T47D (cell line): ENCODE measurements around the gene PUM2.

Experiments used
- DNase-seq, 2 experiments: peaks; one replicate each; pipeline versions ENCODE4 v3.0.0 to v3.0.0-alpha.2; 2011 to 2012; ENCODE audit warnings: low read depth in 1 of 2, low spot score in 1 of 2
- JUND ChIP-seq: IDR thresholded peaks from 2 replicates; pipeline ENCODE4 v1.6.1; 2012; ENCODE audit warnings: low read depth
- in situ Hi-C: cut with HindIII; loops from 2 replicates; pipeline ENCODE4 v1.10.0; 2016; ENCODE audit warnings: low sequenced_read_pairs, low pct_unique_long_range_greater_than_20kb

The PUM2 gene

GRCh38 chr2:20198796-20199632 lies 151.6 kb downstream of the PUM2 start:
- no peak for TF ChIP-seq JUND
- DNase-seq, result no peak
- in situ Hi-C loops, result no loop called here
